HG03097 (cell line): ENCODE measurements around the gene BAAT.
"Not testable (repeated sequence)": the region's sequence is repeated elsewhere in the genome, so short reads cannot be mapped to it uniquely, and the experiment has no call there.

ENCODE experiments used
- ATAC-seq: cut with Tn5 transposase; IDR thresholded peaks from one replicate; pipeline ENCODE4 v1.9.1; 2021; ENCODE audit not compliant: unreplicated experiment, low FRiP score

The BAAT gene

GRCh38 chr9:101365181-101365580 is 19.6 kb downstream of the BAAT start:
- no peak for ATAC-seq

- ATAC-seq = no peak
These were observed 22.4 kb downstream of the BAAT start for GRCh38 chr9:101362450-101362849.

- ATAC-seq = no peak
These were observed 24.2 kb downstream of the BAAT start for GRCh38 chr9:101360647-101361046.

GRCh38 chr9:101359679-101360078 is 25.1 kb downstream of the BAAT start:
- no peak for ATAC-seq

- ATAC-seq = no peak
These were observed 28.2 kb downstream of the BAAT start for GRCh38 chr9:101356619-101357018.

- no peak for ATAC-seq
These were observed 29.8 kb downstream of the BAAT start for GRCh38 chr9:101354765-101355708.

GRCh38 chr9:101354143-101354764 is 30.6 kb downstream of the BAAT start:
- ATAC-seq = no peak

- ATAC-seq = no peak
These were observed 31.1 kb downstream of the BAAT start for GRCh38 chr9:101353683-101354082.

- ATAC-seq = no peak
These were observed 31.8 kb downstream of the BAAT start for GRCh38 chr9:101352892-101353463.

GRCh38 chr9:101350285-101350684 is 34.5 kb downstream of the BAAT start:
- no peak for ATAC-seq

- ATAC-seq = no peak
These were observed 42.2 kb downstream of the BAAT start for GRCh38 chr9:101342595-101342994.

- ATAC-seq = no peak
These were observed 42.8 kb downstream of the BAAT start for GRCh38 chr9:101341958-101342357.

GRCh38 chr9:101337237-101337636 is 47.6 kb downstream of the BAAT start:
- ATAC-seq = no peak

- no peak for ATAC-seq
These were observed 48.7 kb downstream of the BAAT start for GRCh38 chr9:101336091-101336490.

GRCh38 chr9:101333926-101334702 is 50.7 kb downstream of the BAAT start:
- no peak for ATAC-seq

GRCh38 chr9:101333490-101333889 is 51.3 kb downstream of the BAAT start:
- ATAC-seq = no peak

- no peak for ATAC-seq
These were observed 52.4 kb downstream of the BAAT start for GRCh38 chr9:101332362-101332761.

GRCh38 chr9:101327422-101327909 is 57.3 kb downstream of the BAAT start:
- ATAC-seq = not testable (repeated sequence)

- no peak for ATAC-seq
These were observed 58.3 kb downstream of the BAAT start for GRCh38 chr9:101326501-101326900.

GRCh38 chr9:101326035-101326434 is 58.8 kb downstream of the BAAT start:
- ATAC-seq = no peak

- no peak for ATAC-seq
These were observed 59.8 kb downstream of the BAAT start for GRCh38 chr9:101325053-101325452.
